Activated T-cell treated with anti-CD3 and anti-CD28 coated beads, Interleukin-2, amount 50 U/mL, for 48 hours (primary cell): ENCODE data around the gene REV3L.

Experiments
- DNase-seq, 2 experiments: peaks; one replicate each; pipeline ENCODE4 v3.0.0-alpha.2; 2020

REV3L gene

GRCh38 chr6:111417946-111418345 lies 65.1 kb downstream of the REV3L start:
- no peak for DNase-seq

- no peak for DNase-seq
These were observed 65.8 kb downstream of the REV3L start for GRCh38 chr6:111417181-111417585.

GRCh38 chr6:111416529-111416928 lies 66.5 kb downstream of the REV3L start:
- DNase-seq = no peak

- no peak for DNase-seq
These were observed 68.6 kb downstream of the REV3L start for GRCh38 chr6:111414373-111414772.

- no peak for DNase-seq
These were observed 70.9 kb downstream of the REV3L start for GRCh38 chr6:111411978-111412566.

GRCh38 chr6:111411046-111411445 lies 72.0 kb downstream of the REV3L start:
- DNase-seq = no peak

GRCh38 chr6:111410371-111410770 lies 72.6 kb downstream of the REV3L start:
- no peak for DNase-seq

GRCh38 chr6:111409430-111409829 lies 73.6 kb downstream of the REV3L start:
- DNase-seq = no peak

GRCh38 chr6:111407686-111408085 lies 75.3 kb downstream of the REV3L start:
- no peak for DNase-seq

GRCh38 chr6:111406200-111406721 lies 76.8 kb downstream of the REV3L start:
- no peak for DNase-seq

- no peak for DNase-seq
These were observed 79.6 kb downstream of the REV3L start for GRCh38 chr6:111403388-111403787.

- no peak for DNase-seq
These were observed 83.4 kb downstream of the REV3L start for GRCh38 chr6:111399626-111400025.

- DNase-seq = no peak
These were observed 94.3 kb downstream of the REV3L start for GRCh38 chr6:111388681-111389080.

- no peak for DNase-seq
These were observed 100.3 kb downstream of the REV3L start for GRCh38 chr6:111382476-111383294.

- no peak for DNase-seq
These were observed 101.3 kb downstream of the REV3L start for GRCh38 chr6:111381728-111382127.

GRCh38 chr6:111381123-111381522 lies 101.9 kb downstream of the REV3L start:
- DNase-seq = no peak

GRCh38 chr6:111379831-111380230 lies 103.2 kb downstream of the REV3L start:
- DNase-seq = no peak

GRCh38 chr6:111379302-111379701 lies 103.7 kb downstream of the REV3L start:
- DNase-seq = no peak

- no peak for DNase-seq
These were observed 105.4 kb downstream of the REV3L start for GRCh38 chr6:111377558-111378120.

GRCh38 chr6:111367393-111368088 lies 115.5 kb downstream of the REV3L start:
- no peak for DNase-seq

GRCh38 chr6:111361648-111362047 lies 121.4 kb downstream of the REV3L start:
- no peak for DNase-seq

- DNase-seq = no peak
These were observed 124.6 kb downstream of the REV3L start for GRCh38 chr6:111358454-111358853.

- DNase-seq = no peak
These were observed 125.3 kb downstream of the REV3L start for GRCh38 chr6:111357705-111358104.
